ENCODE measurements around the gene ME2. TPM values are rescaled to one million over a fixed set of nuclear protein-coding genes. Genes with fewer than 3 reads are reported as not detected.

Gene ME2
- total and polyA plus RNA-seq, 11 donors: 24.5 to 91.3 (median 71.1) TPM

DNA sequence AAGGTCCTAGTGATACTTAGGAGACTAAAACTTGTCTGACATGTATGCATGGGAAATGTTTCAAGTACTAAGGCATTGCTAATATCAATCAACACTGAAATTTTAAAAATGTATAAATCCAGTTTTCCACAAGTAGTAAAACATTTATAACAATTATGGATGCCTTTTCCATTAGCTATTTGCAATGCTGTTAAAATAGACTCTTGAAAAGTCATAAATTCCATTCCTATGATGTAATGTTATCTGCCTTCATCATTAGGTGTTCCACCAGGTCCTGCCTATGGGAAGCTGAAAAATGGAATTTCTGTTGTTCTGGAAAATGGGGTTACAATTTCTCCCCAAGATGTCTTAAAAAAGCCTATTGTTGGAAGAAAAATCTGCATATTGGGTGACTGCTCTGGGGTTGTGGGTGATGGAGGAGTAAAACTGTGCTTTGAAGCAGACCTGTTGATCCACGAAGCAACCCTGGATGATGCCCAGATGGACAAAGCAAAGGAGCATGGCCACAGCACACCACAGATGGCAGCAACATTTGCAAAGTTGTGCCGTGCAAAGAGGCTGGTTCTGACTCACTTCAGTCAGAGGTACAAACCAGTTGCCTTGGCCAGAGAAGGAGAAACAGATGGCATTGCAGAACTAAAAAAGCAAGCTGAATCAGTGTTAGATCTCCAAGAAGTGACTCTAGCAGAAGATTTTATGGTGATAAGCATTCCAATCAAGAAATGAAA lies 107.6 kb downstream of the ME2 start:
- TF ChIP-seq, protein P1, sequence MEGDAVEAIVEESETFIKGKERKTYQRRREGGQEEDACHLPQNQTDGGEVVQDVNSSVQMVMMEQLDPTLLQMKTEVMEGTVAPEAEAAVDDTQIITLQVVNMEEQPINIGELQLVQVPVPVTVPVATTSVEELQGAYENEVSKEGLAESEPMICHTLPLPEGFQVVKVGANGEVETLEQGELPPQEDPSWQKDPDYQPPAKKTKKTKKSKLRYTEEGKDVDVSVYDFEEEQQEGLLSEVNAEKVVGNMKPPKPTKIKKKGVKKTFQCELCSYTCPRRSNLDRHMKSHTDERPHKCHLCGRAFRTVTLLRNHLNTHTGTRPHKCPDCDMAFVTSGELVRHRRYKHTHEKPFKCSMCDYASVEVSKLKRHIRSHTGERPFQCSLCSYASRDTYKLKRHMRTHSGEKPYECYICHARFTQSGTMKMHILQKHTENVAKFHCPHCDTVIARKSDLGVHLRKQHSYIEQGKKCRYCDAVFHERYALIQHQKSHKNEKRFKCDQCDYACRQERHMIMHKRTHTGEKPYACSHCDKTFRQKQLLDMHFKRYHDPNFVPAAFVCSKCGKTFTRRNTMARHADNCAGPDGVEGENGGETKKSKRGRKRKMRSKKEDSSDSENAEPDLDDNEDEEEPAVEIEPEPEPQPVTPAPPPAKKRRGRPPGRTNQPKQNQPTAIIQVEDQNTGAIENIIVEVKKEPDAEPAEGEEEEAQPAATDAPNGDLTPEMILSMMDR (IDR thresholded peaks at IDR 0.05): no peak
- TF ChIP-seq POLR2A (IDR thresholded peaks at IDR 0.05): no peak
- DNase-seq (no peak), ATAC-seq (no peak)
- Histone ChIP-seq H3K27ac (no peak overlapping the region), H3K36me3 (peaks cover 0 to 34% (median 16%) of the 10 kb centered on the region in 9 donors), H3K27me3 (no peaks in the 10 kb centered on the region), H3K4me3 (no peak overlapping the region), H3K4me1 (peaks cover 0 to 11% (median 0%) of the 10 kb centered on the region in 12 donors), H3K9me3 (no peaks in the 10 kb centered on the region)
- intact Hi-C loops (cut with DNase I): no loop called here
- WGBS, 4 donors: 88 to 92% (median 89%) methylated on average over 2 of the region's 2 CpGs

DNA sequence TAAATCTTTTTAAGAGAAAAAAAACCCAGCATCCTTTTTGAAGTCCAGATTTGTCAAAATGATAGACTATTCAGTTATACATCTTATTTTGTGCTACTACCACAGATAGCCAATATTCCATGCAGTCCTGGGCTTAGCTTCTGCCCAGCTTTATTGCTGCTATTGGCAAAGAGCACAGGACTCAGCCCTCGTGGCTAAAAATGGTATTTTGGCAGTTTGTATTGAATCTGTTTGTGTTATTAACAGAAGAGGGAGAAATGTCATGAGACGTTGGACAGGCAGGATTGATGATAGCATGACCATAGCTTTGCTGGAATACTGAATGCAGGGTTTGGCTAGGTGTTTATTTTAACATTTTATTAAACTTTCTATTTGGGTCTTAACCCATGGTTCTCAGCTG lies 108.3 kb downstream of the ME2 start:
- TF ChIP-seq POLR2A (IDR thresholded peaks at IDR 0.05): no peak
- TF ChIP-seq, protein P1 (IDR thresholded peaks at IDR 0.05): no peak
- Histone ChIP-seq H3K36me3 (peaks cover 0 to 34% (median 16%) of the 10 kb centered on the region in 9 donors), H3K27ac (no peak overlapping the region), H3K4me3 (no peak overlapping the region), H3K27me3 (no peaks in the 10 kb centered on the region), H3K4me1 (peaks cover 0 to 11% (median 0%) of the 10 kb centered on the region in 12 donors), H3K9me3 (no peaks in the 10 kb centered on the region)
- intact Hi-C loops (cut with DNase I): no loop called here
- no peak for ATAC-seq
- 18 to 45% (median 34%) methylated on average over 2 of the region's 2 CpGs for WGBS, 4 donors
- no peak for DNase-seq

DNA sequence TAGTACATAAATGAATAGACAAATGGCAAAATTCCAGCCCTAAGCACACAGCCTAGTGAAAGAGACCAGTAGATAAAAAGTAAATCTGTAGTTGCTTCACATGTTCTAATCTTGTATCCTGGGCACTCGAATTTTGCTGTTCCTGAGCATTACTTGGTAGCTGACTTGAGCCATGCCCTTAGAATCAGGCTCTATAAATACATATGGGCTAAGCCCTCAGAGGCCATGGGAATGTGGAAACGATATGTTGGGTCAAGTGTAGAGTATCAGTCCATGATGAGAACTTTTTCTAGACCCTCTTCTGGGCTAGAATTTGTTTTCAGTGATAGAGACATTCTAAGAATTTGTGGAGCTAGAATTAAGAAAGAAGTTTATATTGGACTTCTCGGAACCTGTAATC lies 110.8 kb downstream of the ME2 start:
- H3K27ac ChIP-seq: no peak overlapping the region
- intact Hi-C loops (cut with DNase I): no loop called here
- no peak overlapping the region for H3K4me3 ChIP-seq
- DNase-seq (no peak), ATAC-seq (no peak)
- peaks cover 0 to 25% (median 7%) of the 10 kb centered on the region in 9 donors for H3K36me3 ChIP-seq
- no peaks in the 10 kb centered on the region for H3K9me3 ChIP-seq
- no peaks in the 10 kb centered on the region for H3K27me3 ChIP-seq
- 79 to 92% (median 83%) methylated on average over 3 of the region's 3 CpGs for WGBS, 4 donors
- TF ChIP-seq POLR2A (IDR thresholded peaks at IDR 0.05): no peak
- TF ChIP-seq, protein P1 (IDR thresholded peaks at IDR 0.05): no peak
- peaks cover 0 to 14% (median 0%) of the 10 kb centered on the region in 12 donors for H3K4me1 ChIP-seq

DNA sequence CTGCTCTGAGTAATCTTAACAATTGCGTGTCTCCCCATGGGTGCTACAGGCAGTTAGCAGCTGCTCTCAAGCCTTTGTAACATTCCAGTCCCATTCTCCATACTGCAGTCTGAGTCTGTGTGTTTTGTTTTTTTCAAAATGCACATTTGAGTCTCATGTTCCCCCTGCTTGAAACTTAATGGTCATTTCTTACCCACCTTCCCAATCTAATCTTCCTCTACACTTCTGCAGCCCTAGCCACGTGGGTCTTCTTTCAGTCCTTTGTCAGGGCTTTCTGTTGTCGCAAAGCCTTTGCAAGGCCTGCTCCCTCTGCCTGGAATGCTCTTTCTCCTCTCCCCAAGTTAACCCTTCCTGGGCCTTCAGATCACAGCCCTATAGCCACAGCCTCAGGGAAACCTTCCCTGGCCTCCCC lies 113.4 kb downstream of the ME2 start:
- Histone ChIP-seq H3K27me3 (no peaks in the 10 kb centered on the region), H3K36me3 (peaks cover 0 to 7% (median 0%) of the 10 kb centered on the region in 9 donors), H3K9me3 (peaks cover 0 to 7% (median 0%) of the 10 kb centered on the region in 12 donors), H3K4me1 (peaks cover 0 to 7% (median 0%) of the 10 kb centered on the region in 12 donors), H3K4me3 (no peak overlapping the region), H3K27ac (no peak overlapping the region)
- WGBS, 4 donors: 64 to 75% (median 73%) methylated on average over 3 of the region's 3 CpGs
- intact Hi-C loops (cut with DNase I): no loop called here
- DNase-seq: no peak
- TF ChIP-seq POLR2A (IDR thresholded peaks at IDR 0.05): no peak
- TF ChIP-seq, protein P1 (IDR thresholded peaks at IDR 0.05): no peak
- ATAC-seq: no peak
